Measurements from ENCODE around the gene UNC119B. TPM values are rescaled to one million over a fixed set of nuclear protein-coding genes. Genes with fewer than 3 reads are reported as not detected.

UNC119B gene
- total RNA-seq, 1 donor from 2014 or later, result 15.1 TPM

DNA sequence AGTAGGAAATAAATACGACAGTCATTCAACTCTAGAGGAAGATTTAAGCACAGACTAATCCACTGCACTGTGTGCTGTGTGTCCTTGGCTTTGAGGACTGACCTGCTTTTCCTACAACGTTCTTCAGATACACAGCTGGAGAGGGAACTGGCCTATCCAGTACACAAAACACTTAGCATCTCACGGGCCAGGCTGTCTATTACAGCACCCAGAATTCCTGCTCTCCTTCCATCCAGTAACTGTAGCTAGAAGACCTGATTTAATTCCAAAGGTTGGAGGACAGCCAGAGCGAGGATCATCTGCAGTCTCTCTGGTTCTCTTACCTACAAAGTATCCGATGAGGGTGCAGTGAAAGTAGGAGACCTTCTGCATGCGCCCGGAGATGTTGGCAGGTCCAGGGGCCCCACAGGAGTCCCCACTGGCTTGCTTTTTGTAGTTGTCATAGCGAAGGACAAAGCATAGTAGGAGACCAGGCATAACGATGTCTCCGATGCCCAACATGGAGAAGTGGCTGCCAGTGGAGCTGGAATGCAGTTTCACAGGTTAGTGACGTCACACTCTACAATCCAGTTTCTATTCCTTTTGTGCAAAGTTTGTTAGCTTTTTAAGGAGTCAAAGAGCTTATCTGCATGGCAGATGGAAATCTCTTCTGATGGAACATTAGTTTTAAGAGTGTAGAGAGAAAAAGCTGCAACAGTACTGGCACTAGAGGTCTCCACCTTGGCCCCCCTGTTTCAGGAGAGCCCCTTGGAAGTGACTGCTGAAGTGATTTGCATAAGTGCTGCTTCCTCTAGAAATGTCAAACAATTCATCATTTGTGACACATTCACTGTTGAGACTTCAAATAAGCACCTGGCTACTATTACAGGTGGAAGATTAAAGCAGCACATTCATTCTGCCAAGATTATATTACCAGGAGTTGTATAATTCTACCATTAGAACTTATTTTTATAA lies 57.1 kb downstream of the UNC119B start:
- DNase-seq, result peak; percentile 12

DNA sequence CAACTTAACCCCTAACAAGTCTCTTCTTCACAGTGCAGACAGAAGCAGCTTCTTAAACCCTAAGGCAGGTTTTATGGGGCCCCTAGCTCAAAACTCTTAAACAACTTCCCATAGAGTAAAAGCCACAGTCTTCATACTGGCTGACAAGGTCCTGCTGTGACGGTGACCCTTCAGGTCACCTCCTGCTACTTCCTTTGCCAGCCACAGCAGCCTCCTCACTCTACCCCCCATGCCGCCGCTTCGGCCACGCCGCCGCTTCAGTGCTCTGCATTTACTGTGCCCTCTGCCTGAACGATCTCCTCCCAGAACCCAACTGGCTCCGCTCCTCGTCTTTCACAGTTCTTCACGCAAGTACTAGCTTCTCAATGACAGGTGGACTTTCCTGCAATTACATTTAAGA lies 60.8 kb downstream of the UNC119B start:
- no peak for DNase-seq

Other genes with a start within 250 kb of the UNC119B start
- gene SRSF9, start 240.7 kb upstream of the UNC119B start, total RNA-seq, result 92.3 TPM
- gene DYNLL1, start 214.3 kb upstream of the UNC119B start, total RNA-seq, result 158 TPM
- gene COQ5, start 181.3 kb upstream of the UNC119B start, total RNA-seq, result 45.9 TPM
- gene RNF10, start 176.1 kb upstream of the UNC119B start, total RNA-seq, result 172 TPM
- 23.2 TPM for gene POP5, start 129.1 kb upstream of the UNC119B start, total RNA-seq
- 0.51 TPM for gene CABP1, start 69.8 kb upstream of the UNC119B start, total RNA-seq
- 67.1 TPM for gene MLEC, start 23.3 kb upstream of the UNC119B start, total RNA-seq
- 33.0 TPM for gene ACADS, start 15.4 kb downstream of the UNC119B start, total RNA-seq
- gene SPPL3, start 193.9 kb downstream of the UNC119B start, total RNA-seq, result 15.9 TPM

Measured in tongue (tissue), 2 donors.